Stimulated activated CD4-positive, alpha-beta T cell treated with anti-CD3 and anti-CD28 coated beads, TNF-alpha, amount 100 ng/mL, for 24 hours (primary cell): Measurements from ENCODE around the gene TRIP4.
"Not testable (repeated sequence)": the region's sequence is repeated elsewhere in the genome, so short reads cannot be mapped to it uniquely, and the experiment has no call there.

ENCODE experiments used
- DNase-seq, 3 experiments: peaks; one replicate each; pipeline ENCODE4 v3.0.0-alpha.2; 2020; ENCODE audit warnings: low read depth in 3 of 3

Gene TRIP4

GRCh38 chr15:64381000-64381751, 6.5 kb upstream of the TRIP4 start, which contains the start of gene PCLAF:
TSS of gene PCLAF (minus strand) at chr15:64381441. CDS start at chr15:64381371, 70 bp downstream.
- DNase-seq = peak; percentile 87 to 96 (median 88)

GRCh38 chr15:64383760-64384159, 3.9 kb upstream of the TRIP4 start:
- DNase-seq = no peak

GRCh38 chr15:64386291-64386690, 1.3 kb upstream of the TRIP4 start:
- no peak for DNase-seq

GRCh38 chr15:64389036-64389435, 1.4 kb downstream of the TRIP4 start:
- no peak for DNase-seq

- DNase-seq = not testable (repeated sequence)
Measured at GRCh38 chr15:64392471-64392870, 4.8 kb downstream of the TRIP4 start.

GRCh38 chr15:64396789-64397188, 9.2 kb downstream of the TRIP4 start:
- no peak for DNase-seq

- DNase-seq = no peak
Measured at GRCh38 chr15:64398575-64398974, 10.9 kb downstream of the TRIP4 start.

GRCh38 chr15:64400583-64400982, 12.9 kb downstream of the TRIP4 start:
- no peak for DNase-seq

GRCh38 chr15:64412216-64412615, 24.6 kb downstream of the TRIP4 start:
- no peak for DNase-seq

GRCh38 chr15:64422697-64423096, 35.1 kb downstream of the TRIP4 start:
- DNase-seq = no peak

GRCh38 chr15:64423970-64424369, 36.3 kb downstream of the TRIP4 start:
- no peak for DNase-seq

GRCh38 chr15:64425221-64425620, 37.6 kb downstream of the TRIP4 start:
- DNase-seq = no peak

- DNase-seq = no peak
Measured at GRCh38 chr15:64426845-64427465, 39.3 kb downstream of the TRIP4 start.

- DNase-seq = peak in 1 of 3 experiments; percentile 15
Measured at GRCh38 chr15:64429448-64429847, 41.8 kb downstream of the TRIP4 start.

GRCh38 chr15:64430000-64430735, 42.5 kb downstream of the TRIP4 start:
- DNase-seq = peak in 1 of 3 experiments; percentile 1

GRCh38 chr15:64437982-64438381, 50.3 kb downstream of the TRIP4 start:
- no peak for DNase-seq

- DNase-seq = no peak
Measured at GRCh38 chr15:64438653-64439447, 51.2 kb downstream of the TRIP4 start.

- no peak for DNase-seq
Measured at GRCh38 chr15:64441852-64442251, 54.2 kb downstream of the TRIP4 start.

GRCh38 chr15:64443016-64443415, 55.4 kb downstream of the TRIP4 start:
- DNase-seq = no peak

GRCh38 chr15:64443747-64444621, 56.3 kb downstream of the TRIP4 start:
- no peak for DNase-seq

- DNase-seq = no peak
Measured at GRCh38 chr15:64444836-64445235, 57.2 kb downstream of the TRIP4 start.
